ENCODE results near the gene ADAMTS2.

- TF ChIP-seq CTCF (IDR thresholded peaks at IDR 0.05) (no peak), POLR2A (IDR thresholded peaks at IDR 0.05) (no peak)
Observed at GRCh38 chr5:179243333-179243732, 101.9 kb downstream of the ADAMTS2 start.
